HG03159 (cell line): ENCODE data around the gene MOB1A.
"Not testable (repeated sequence)": the region's sequence is repeated elsewhere in the genome, so short reads cannot be mapped to it uniquely, and the experiment has no call there.

Experiments
- ATAC-seq: cut with Tn5 transposase; IDR thresholded peaks from one replicate; pipeline ENCODE4 v1.9.1; 2021; ENCODE audit warnings: mild to moderate bottlenecking, moderate library complexity; ENCODE audit not compliant: unreplicated experiment

The MOB1A gene

DNA sequence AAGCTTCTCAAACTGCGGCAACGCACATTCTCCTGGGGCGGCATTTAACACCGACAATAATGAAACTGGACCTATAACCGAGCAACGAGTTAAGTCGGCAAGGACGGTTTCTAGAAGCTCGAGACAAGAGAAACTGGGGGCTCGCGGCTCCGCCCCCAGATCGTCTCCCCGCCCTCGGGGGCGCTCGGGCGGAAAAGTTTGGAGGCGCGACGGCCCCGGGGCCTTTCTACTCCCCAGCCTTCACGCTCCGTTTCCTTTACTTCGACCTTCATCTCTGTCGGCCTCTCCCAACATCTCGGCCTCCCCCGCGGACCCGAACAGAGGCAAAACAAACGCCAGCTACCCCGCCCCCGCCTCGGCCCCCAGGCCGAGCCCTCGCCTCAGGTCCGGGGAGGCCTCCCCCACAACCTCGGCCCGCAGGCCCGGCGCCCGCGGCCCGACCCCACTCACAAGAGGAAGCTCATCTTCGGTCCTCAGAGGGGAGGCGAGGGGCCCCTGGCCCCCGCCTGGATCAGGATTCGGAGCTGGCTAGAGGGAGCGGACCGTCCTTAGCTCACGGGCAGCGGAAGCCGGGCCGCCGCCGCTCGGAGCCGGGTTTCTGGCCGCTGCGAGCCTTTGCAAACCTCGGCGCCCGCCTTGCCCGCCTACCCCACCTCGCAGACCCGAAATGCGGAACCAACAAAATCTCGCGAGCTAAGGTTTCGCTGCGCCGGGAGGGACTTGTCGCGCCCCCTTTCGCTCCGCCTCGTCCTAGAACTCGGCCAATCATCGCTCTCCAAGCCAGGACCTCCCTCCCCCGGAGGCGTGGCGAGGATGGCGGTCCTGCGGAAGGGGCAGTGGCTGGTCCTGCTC, at the start of gene MOB1A:
Gene MOB1A, minus strand, starts transcription at position 669 of the 852 bp plus-strand sequence. Its CDS starts 205 bp downstream, at position 464.
- peak; percentile 82 for ATAC-seq

- ATAC-seq = no peak
These were observed 49.0 kb upstream of the MOB1A start for GRCh38 chr2:74227646-74228045.

DNA sequence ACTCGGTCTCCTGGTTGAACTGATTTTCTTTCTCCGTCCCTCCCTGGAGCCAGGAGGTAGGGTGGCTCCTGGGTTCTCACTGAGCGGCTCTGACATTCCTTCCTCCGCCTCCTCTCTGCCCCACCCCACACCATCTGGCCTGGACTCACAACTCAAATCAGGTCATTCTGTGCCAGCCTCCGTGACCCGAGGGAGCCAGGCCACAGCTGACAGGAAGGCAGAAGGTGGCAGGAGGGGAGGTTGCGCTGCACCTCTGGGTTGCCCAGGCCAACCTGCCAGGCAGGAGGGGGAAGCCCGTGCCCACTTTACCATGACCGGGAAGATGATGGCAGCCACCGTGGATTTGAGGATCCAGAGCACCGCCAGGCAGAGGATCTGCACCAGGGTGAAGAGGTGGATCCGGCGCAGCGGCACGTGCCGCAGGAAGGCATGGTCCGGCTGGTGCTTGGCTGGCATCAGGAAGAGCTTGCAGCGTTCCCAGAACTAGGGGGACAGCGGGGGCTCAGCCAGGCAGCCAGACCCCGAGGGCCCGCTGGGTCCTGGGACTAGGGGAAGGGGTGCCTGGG, 48.1 kb upstream of the MOB1A start:
- no peak for ATAC-seq

DNA sequence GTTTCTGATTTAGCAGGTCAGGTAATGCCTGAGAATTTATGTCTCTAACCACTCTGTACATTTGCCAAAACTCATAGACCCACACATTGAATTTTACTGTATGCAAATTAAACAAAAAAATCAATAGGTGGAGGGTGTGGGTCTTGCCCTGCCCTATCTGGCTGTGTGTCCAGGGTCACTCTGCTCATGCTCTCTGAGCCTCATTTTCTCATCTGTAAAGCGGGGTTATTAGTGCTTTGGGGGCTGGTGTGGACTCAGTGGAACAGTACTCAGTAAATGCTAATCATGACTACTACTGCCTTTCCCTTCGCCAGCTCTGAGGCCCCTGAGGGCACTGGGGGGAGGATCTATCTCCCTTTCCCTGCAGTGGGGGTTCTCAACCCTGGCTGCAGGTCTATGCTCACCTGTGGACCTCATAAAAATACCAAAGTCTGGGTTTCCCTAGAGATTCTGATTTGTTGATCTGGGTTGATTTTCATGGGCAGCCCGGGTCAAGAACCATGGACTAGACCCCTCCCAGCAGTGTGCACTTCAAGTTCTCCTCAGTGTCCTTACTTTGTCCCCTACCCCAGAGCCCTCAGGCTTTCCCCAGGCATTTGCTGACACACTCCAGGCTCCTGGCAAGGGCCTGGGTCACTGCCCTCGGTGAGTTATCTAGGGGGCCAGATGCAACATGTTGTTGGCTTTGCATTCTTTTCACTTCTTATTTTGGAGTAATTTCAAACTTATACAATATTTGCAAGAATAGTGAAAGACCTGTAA, 47.2 kb upstream of the MOB1A start:
- no peak for ATAC-seq

GRCh38 chr2:74223941-74224770, 45.5 kb upstream of the MOB1A start:
- ATAC-seq = no peak

- ATAC-seq = no peak
These were observed 43.6 kb upstream of the MOB1A start for GRCh38 chr2:74222300-74222650.

DNA sequence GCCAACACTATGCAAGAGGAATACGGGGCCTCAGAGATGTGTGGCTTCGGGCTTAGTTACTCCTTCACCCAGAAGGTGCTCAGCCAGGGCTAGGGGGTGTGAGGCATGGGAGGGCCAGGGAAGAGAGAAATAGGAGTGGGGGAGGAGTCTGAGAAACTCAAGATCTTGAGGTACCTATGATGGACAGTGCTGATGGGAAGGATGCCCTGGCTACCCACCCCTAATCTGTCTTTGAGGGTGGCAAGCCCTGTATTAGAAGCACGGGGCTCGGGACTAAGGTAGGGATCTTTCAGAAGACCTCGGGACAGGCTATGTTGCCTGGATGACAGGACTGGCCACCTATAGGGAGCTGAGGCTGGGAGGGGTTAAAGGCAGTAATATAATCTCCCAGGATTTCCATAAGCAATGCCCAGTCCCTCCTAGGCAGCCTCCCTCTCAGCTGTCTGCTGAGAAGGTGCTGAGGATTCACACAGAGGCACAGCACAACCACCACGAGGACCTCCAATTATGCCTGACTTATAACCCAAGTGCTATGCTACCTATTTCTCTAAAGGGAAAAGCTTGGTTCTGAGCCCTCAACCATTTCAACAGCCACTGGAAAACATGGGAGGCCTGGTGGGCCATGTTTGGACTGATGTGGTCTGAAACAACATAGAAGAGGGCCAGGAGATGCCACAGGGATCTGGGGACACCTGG, 43.1 kb upstream of the MOB1A start:
- no peak for ATAC-seq

DNA sequence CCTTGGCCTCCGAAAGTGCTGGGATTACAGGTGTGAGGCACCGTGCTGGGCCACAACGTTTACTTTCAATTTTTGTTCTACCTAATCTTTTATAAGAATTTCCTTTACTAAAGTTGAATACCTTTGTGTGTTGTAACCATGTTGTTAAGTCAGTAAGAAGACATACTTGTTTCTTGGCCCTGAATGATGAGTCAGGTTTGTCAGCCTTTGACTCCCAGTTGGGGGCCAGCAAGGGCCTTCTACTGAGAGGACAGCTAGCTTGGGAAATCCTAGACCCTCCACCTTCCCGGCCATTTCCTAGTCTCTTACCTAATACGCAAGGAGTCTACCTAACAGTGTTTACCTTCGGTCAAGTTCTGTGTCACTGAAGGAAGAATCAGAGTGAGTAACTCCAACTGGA, 42.4 kb upstream of the MOB1A start:
- no peak for ATAC-seq

DNA sequence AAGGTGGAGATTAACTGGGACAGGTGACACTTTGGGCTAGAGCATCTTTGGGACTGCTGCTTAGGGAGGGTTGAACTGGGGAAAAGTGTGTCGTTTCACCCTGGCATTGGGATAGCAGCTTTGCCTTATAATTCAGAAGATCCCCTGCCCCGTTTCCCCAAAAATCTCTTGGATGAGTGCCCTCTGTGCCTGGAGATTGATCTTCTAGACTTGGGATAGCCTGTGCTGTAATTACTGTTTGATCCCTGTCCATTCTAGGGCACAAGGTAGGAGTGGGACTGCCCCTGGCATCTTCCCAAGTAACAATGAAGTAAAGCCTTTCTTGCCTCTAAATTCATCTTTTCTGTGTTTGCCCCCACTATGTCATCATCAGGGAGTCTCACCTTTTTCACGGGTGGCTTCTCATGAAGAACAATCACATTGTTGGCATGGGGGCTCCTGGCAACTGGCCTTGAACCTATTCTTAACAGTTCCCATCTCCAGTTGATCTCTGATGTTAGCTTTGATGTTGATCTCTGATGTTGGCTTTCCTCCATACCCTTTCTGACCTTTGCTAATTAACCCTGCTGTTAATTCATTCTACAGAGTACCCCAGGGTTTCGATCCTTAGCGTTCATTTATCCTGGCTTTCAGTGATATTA, 41.3 kb upstream of the MOB1A start:
- ATAC-seq = no peak

GRCh38 chr2:74216642-74217041, 38.0 kb upstream of the MOB1A start:
- ATAC-seq = no peak

GRCh38 chr2:74215771-74216170, 37.1 kb upstream of the MOB1A start:
- not testable (repeated sequence) for ATAC-seq

- no peak for ATAC-seq
These were observed 34.2 kb upstream of the MOB1A start for GRCh38 chr2:74212702-74213410.

GRCh38 chr2:74206180-74206688, 27.6 kb upstream of the MOB1A start:
- ATAC-seq = no peak

DNA sequence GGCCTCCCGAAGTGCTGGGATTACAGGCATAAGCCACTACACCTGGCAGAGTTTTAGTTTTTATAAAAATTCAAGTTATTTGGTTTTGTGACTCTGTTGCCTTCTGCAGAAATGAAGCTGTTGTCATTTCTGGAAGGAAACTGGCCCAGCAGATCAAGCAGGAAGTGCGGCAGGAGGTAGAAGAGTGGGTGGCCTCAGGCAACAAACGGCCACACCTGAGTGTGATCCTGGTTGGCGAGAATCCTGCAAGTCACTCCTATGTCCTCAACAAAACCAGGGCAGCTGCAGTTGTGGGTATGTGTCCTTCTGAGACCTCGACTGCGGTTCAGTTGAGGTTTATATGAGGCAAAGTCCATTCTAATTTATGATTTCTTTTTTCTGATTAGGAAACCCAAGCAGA, 26.9 kb upstream of the MOB1A start:
- no peak for ATAC-seq

- ATAC-seq = no peak
These were observed 26.4 kb upstream of the MOB1A start for GRCh38 chr2:74205113-74205512.

DNA sequence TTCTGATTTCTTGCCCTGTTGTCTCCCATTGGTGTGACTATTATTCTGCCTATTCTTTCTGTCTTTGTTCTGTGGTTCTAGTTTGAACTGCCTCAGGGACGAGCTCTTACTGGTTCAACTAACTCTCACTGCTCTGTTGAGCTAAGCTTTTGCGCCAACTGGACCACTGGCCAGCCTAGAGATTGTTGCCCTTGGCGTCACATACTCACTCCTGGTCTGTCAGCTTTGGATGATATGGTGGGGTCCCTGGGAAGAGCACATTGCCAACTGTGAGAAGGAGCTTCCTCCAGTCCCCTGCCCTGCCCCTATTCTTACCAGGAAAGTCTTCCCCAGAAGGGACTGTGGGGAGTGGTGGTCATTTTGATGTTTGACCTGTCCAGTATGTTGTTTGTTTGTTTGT, 25.8 kb upstream of the MOB1A start:
- ATAC-seq = no peak

GRCh38 chr2:74201596-74201995, 22.9 kb upstream of the MOB1A start:
- no peak for ATAC-seq

DNA sequence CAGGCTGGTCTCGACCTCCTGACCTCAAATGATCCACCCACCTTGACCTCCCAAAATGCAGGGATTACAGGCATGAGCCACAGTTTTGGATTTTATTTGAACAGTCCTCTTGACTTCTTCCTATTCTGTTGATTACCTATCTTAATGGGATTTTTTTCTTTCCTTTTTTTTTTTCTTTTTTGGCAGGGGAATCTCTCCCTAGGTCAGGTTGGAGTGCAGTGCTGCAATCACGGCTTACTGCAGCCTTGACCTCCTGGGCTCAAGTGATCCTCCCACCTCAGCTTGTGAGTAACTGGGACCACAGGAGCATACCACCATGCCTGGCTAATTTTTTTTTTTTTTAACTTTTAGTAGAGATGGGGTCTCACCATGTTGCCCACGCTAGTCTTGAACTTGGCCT, 22.5 kb upstream of the MOB1A start:
- ATAC-seq = no peak

DNA sequence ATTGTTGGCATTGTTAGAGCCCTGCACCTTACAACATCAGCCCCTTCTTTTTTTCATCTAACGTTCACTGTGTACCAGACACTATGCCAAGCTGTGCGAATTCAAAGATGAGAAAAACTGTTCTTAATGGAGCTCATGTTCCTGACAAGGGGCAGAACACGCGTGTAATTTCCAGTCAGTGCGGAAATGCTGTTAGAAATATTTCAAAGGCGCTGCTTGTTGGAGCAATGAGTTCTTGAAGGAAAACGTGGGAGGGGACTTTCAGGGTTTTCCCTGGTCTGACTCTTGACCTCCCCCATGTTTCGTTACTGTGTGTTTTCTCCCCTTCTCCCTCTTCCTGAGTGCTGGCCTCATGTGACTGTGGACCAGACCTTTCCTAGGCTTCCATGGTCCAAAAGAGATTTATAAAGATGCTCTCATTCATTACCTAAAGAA, 21.2 kb upstream of the MOB1A start:
- ATAC-seq = no peak
